NCI-H187 treated with DMSO at 0.1 percent for 48 hours (cell line): ENCODE measurements around the gene CPLX4.
"Not testable (repeated sequence)": the region's sequence is repeated elsewhere in the genome, so short reads cannot be mapped to it uniquely, and the experiment has no call there.

Source experiments
- DNase-seq: peaks from one replicate; lab custom pipeline; 2025; lab: John Stamatoyannopoulos, UW

Gene CPLX4

DNA sequence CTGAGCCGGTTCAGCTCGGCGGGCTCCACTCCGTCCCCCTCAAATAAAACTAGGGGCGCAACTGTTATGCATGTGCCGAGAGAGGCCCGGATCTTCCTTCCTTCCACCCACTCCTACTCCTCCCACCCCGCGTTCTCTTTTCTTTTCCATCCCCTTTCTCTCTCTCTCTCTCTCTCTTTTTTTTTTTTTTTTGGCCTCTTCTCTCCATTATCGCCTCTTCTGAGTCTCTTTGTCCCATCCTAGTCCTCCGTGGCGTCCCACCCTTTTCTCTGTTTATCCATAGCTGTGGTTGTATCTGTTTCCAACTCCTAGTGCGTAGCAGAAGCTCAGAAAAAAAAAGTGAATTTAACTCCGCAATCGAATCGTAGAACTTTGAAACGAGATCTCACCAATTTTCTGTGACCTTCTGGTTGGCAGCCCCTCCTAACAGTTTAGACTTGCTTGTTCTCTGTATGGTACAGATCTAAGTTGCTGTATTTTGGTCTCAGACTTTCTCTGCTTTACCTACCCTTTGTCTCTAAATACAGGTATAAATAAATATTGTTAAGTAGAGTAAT, 48.8 kb downstream of the CPLX4 start:
- DNase-seq: no peak

DNA sequence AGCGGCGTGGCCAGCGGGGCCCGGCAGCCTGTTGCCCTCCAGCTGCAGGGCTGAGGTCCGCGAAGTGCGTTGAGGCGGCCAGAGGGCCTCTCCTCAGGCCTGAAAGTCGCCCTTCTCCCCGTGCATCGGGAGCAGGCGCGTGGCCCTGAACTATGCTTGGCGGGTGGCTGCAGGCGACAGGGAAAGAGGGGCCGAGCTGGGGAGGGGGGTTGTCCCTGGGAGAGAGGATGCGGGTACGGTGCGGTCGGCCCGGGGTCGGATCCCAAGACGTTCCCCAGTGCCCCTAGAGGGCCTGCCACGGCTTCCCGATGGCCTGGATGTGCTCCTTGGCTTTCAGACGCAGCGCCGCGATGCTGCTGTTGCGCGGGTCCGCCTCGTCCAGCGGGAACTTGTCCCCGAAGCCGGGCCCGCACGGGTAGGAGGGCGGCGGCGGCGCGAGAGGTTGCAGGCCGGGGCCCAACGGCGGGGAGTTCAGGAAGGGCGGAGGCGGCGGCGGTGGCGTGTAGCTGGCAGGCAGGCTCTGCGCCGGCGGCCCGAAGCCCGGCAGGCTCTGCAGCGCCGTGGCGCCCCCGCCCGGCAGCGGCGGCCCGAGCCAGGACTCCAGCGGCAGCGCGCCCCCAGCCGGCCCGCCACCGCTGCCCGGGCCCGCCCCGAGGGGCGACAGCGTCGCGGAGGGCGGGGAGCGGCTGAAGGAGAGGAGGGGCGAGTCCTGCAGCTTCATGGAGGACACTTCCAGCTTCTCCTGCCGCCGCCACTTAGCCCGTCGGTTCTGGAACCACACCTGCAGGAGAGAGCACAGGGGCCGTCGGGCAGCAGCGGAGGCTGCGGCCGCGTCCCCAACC, 49.5 kb downstream of the CPLX4 start:
- no peak for DNase-seq

DNA sequence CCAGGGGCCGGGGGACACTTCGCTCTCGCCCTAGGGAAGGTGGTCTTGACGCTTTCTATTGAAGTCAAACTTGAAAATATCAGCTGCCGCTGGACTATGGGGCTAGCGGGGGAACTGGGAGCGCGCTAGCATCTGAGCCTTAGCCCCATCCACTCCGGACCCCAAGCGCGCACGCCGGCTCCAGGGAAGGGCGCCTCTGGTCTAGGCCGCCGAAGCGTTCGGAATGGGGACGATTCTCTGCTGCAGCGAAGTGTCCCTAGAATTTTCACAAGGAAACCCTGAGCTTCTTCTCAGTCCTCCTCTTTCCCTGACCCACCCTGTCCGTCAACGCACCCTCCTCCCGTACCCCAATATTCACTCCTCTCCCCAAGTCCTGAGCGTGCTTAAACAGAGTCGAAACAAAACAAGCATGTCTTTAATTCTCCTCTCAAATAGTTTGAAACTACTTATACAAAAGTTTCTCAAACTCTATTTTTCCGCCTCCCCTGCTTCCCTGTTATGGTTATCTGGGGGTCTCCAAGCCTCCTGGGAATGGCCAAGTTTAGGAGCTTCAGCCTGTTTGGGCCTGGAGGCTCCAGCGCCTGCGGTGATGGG, 50.2 kb downstream of the CPLX4 start:
- no peak for DNase-seq

DNA sequence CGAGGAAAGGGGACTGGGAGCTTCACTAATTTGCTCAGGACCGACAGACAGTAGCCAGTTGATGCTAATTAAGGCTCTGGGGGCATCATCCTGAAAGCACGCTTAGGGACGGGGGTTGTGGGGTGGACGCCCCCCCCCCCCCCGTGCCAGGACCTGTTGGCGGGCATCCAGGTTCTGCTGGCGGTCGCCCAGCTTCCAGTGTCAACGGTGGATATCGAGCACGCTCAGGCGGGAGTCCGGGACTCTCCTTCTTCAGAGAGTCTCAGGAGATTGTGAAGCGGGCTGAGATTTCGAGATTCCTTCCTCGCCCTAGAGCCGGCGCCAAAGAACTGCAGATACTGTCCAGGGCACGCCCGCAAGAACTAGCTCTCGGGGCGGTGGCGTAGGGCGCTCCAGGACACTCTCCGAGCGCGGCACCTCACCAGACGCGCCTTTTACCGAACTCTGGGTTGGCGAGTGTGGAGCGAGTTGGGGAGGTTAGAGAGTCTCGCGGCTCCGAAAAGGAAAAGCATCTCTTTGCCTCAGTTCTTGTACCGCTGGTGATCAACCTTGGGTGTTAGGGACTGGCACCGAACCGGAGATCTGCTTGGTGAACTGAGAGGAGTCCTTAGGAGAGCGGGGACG, 50.8 kb downstream of the CPLX4 start:
- DNase-seq: no peak

DNA sequence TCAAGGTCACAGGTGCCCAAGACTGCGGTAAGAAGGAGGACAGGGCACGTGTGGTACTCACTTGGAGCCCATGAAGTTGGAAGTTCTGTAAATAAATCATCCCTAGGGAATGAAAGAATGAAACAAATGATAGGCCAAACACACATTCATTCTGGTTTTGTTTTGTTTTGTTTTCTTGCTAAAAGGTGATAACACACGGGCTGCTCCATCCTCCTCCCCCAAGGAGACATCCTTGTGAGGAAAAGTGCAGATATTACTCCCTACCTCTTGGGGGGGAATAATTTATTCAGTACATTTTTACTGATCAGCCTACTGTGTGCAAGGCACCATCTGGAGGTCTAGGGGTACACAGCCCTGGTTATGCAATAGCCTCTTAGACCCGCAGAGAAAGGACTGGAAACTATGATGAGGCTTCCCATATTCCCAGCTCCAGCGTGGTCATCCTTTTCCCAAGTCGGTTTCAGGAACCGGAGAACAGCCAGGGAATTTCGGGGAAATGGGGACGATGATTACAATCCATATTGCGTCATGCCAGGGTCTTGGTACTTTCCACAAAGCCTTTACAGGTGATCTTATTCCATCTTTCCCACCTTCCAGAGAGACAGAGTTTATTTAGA, 51.5 kb downstream of the CPLX4 start:
- no peak for DNase-seq

DNA sequence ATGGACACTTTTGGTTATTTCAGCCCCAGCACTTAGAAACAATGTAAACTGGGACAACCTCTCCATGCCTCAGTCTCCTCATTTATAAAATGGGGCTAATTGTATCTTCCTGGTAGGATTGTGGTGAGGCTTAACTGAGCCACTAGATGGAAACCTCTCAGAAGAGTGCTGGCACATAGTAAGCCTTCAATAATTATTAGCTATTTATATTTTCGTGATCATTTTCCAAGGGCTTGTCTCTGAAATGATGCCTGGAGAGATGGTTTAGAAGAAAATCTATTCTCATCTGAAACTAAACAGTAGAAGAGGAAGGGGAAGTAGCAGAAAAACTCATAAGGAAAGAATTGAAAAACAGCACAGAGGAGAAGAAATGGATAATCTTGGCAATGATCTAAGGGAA, 52.0 kb downstream of the CPLX4 start:
- DNase-seq: no peak

DNA sequence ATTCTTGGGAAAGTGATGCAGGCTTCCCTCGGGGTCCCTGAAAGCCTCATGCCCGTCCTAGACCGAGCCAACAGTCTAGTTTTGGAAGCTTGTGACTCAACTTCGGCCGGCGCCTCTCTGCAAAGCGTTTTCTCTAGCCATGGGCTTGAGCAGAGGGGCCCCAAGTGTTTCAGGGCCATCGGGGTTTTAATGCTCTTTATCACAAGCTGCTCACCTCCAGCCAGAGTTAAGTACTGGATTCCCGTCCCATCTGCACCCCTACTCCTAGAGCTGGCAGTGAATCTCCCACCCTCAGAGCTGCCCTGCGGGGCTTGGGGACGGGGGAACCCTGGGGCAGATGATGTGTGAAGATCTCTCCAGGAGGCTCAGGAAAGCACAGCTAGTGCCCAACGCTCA, 52.5 kb downstream of the CPLX4 start:
- no peak for DNase-seq

DNA sequence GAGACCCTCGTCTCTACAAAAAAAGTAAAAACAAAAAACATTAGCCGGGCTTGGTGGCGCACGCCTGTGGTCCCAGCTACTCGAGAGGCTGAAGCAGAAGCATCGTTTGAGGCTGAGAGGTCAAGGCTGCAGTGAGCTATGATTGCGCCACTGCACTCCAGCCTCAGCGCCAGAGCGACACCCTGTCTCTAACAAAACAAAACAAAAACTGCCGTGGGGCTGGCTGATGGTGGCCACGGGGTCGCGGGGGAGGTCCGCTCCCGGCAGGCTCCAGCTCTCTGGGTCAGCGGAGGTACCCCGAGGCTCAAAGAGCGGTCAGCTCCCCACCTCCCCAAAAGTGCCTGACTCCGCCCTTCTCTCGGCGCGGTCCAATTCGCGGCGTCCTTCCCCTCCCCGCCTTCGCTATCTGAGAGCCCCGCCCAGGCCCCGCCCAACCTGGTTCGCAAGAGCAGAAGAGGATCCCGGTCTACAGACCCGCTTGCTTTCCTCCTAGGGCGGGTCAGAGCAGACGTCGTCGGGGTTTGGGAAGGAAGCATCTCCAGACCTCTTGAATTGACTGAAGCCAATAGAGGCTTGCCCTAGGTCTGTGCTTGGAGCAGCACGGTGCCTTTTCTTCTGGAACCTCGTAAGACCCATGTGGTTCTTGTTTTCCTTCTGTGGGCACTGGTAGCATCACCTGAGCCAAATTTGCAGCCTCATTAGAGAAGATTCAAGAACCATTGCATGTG, 53.0 kb downstream of the CPLX4 start:
- no peak for DNase-seq

DNA sequence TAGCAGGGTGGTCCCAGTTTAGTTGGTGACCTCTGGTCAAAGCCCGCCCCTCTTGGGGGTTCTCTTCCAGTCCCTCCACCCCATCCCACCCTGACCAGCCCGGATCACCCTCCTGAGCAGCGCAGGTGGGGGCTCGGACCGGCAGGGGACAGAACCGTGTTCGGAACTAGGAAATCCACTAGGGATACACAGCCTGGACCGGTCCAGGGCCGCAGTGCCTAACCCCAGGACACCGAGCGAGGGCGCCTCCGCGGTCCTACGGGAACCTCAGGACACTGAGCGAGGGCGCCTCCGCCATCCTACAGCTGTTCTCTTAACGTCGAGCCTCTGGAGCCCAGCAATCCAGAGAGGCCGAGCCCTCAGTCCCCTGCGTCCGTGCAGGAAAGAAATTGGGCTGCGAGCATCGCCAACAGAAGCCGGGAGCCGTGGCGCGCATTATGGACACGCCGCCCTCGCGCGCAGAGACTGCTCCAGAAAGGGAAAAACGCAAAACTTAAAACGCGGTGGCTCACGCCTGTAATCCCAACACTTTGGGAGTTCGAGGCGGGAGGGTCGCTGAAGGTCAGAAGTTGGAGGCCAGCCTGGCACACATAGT, 53.7 kb downstream of the CPLX4 start:
- no peak for DNase-seq

DNA sequence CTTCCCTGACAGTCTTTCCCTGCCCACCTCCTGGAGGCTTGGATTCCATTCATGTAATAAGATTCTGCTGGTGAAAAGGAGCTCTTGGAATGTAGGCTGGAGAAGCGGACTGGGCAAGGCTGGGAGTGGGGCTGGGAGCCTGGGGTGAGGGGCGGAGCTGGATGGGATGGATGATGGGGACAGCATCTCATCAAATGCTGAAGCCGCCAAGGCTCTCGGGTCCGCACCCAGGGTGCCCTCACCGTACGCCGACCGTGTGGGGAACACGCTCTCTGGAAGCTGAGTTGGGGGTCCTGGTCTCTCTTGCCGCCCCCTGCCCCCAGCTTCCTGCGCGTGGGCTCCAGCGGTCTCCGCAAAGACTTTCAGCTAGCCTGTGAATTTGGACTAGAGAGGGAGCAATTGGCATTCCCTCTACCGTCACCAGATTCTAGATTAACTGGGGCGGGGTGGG, 54.3 kb downstream of the CPLX4 start:
- no peak for DNase-seq

DNA sequence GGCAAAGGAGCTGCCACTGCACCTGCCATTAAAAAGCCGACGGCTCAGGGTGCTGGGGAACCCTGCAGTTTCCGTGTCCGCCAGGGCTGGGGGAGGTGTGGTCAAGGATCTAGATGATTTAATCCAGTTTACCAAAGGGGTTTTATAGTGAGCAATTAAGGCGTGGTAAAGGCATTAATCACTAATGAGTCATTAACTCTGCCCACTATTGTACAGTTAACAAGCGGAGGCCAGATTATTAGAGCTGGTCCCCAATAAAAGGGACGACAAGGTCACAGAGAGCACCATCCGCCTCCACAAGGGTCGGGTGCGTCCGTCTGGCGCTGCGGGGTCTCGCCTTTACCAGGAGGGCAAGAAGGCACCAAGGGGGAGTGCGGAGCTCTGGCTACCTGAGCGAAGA, 54.8 kb downstream of the CPLX4 start:
- no peak for DNase-seq

DNA sequence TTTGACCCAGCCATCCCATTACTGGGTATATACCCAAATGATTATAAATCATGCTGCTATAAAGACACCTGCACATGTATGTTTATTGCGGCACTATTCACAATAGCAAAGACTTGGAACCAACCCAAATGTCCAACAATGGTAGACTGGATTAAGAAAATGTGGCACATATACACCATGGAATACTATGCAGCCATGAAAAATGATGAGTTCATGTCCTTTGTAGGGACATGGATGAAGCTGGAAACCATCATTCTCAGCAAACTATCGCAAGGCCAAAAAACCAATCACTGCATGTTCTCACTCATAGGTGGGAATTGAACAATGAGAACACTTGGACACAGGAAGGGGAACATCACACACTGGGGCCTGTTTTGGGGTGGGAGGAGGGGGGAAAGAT, 56.2 kb downstream of the CPLX4 start:
- not testable (repeated sequence) for DNase-seq

DNA sequence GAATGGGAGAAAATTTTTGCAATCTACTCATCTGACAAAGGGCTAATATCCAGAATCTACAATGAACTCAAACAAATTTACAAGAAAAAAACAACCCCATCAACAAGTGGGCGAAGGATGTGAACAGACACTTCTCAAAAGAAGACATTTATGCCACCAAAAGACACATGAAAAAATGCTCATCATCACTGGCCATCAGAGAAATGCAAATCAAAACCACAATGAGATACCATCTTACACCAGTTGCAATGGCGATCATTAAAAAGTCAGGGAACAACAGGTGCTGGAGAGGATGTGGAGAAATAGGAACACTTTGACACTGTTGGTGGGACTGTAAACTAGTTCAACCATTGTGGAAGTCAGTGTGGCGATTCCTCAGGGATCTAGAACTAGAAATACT, 56.6 kb downstream of the CPLX4 start:
- DNase-seq: not testable (repeated sequence)

DNA sequence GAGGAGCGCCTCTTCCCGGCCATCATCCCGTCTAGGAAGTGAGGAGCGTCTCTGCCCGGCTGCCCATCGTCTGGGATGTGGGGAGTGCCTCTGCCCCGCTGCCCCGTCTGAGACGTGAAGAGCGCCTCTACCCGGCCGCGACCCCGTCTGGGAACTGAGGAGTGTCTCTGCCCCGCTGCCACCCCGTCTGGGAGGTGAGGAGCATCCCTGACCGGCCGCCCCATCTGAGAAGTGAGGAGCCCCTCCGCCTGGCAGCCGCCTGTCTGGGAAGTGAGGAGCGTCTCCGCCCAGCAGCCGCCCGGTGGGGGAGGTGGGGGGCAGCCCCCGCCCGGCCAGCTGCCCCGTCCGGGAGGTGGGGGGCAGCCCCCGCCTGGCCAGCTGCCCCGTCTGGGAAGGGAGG, 63.0 kb downstream of the CPLX4 start:
- DNase-seq: not testable (repeated sequence)

DNA sequence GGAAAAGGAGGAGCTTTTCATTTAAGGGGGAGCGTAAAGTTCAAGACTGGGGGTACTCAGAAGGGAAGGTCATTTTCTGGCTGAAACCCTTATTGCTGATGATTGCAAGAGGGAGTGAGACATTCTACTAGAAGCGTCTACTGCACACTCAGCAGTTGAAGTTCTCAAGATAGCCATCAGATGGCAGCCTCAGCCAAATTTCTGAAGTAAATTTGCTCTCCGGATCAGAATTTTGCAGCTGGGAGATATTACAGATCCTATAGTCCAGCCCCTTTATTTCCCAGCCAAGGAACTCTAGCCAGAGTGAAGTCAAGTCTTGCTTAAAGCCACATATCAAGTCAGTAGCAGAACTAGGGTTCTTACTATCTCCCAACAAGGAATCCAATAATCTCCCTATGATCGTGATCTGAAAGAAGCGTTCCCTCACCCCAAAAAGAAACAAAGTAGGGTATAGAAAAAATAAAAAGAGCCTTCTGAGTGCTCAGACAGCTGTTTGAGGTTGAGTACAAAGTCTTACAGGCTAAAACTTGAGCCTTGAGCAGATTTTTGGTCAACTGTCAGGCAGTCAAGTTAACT, 69.2 kb downstream of the CPLX4 start:
- no peak for DNase-seq

DNA sequence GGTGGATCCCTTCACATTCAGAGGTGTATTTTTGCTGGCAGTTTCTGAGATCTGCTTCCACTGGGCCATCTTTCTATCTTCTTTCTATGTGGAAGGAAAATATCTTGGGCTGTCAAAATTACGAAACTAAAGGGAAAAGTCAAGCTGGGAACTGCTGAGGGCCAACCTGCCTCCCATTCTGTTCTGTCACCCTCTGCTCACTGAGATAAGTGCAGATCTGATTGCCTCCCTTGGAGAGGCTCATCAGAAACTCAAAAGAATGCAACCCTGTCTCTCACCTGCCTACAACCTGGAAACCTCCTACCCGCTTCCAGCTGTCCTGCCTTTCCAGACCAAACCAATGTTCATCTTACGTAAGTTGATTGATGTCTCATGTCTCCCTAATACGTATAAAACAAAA, 71.7 kb downstream of the CPLX4 start:
- no peak for DNase-seq
